Right atrium auricular region (tissue), 2 donors: ENCODE results near the gene ZBTB21. TPM values are rescaled to one million over a fixed set of nuclear protein-coding genes. Genes with fewer than 3 reads are reported as not detected.
"Not testable (repeated sequence)": the region's sequence is repeated elsewhere in the genome, so short reads cannot be mapped to it uniquely, and the experiment has no call there.

ENCODE experiments used
- DNase-seq: peaks from one replicate; pipeline ENCODE4 v3.0.0-alpha.2; 2019; ENCODE audit warnings: low spot score
- H3K27ac ChIP-seq, 2 donors: fragments of 200-600 bp; sonication (generic); 1 replicate in 1 of 2; 2 replicates in 1 of 2; pipeline ENCODE4 v1.5.1; 2016 to 2019
- H3K27me3 ChIP-seq, 2 donors: fragments of 200-600 bp; sonication (generic); one replicate each; pipeline versions ENCODE4 v1.5.1 to v1.6.0; 2017 to 2019
- H3K36me3 ChIP-seq: fragments of 200-600 bp; sonication (generic); one replicate; pipeline ENCODE4 v1.5.1; 2016
- H3K4me1 ChIP-seq, 2 donors: fragments of 200-600 bp; sonication (generic); one replicate each; pipeline versions ENCODE4 v1.5.1 to v1.6.0; 2017 to 2019
- H3K4me3 ChIP-seq, 2 donors: fragments of 200-600 bp; sonication (generic); 1 replicate in 1 of 2; 2 replicates in 1 of 2; pipeline ENCODE4 v1.5.1; 2017 to 2019; ENCODE audit warnings: mild to moderate bottlenecking in 1 of 2, moderate library complexity in 1 of 2
- H3K9me3 ChIP-seq, 2 donors: fragments of 200-600 bp; sonication (generic); one replicate each; pipeline ENCODE4 v1.5.1; 2019
- total RNA-seq, 2 donors: library from RNA; depleted of rRNA; stranded (reverse); fragments of >200 nt; gene quantifications; one replicate each; pipeline ENCODE4 v1.1.0, GENCODE V29; 2016
- TF ChIP-seq, protein P1 (sequence below), 2 donors: fragments of 200-600 bp; sonication (generic); IDR thresholded peaks; one replicate each; pipeline ENCODE4 v1.5.1; 2019; ENCODE audit warnings: antibody characterized with exemption in 2 of 2

The ZBTB21 gene
- total RNA-seq, 2 donors from 2014 or later, result 5.5 to 10.3 TPM

- no peak overlapping the region for H3K27ac ChIP-seq
- no peak for DNase-seq
- TF ChIP-seq, protein P1, sequence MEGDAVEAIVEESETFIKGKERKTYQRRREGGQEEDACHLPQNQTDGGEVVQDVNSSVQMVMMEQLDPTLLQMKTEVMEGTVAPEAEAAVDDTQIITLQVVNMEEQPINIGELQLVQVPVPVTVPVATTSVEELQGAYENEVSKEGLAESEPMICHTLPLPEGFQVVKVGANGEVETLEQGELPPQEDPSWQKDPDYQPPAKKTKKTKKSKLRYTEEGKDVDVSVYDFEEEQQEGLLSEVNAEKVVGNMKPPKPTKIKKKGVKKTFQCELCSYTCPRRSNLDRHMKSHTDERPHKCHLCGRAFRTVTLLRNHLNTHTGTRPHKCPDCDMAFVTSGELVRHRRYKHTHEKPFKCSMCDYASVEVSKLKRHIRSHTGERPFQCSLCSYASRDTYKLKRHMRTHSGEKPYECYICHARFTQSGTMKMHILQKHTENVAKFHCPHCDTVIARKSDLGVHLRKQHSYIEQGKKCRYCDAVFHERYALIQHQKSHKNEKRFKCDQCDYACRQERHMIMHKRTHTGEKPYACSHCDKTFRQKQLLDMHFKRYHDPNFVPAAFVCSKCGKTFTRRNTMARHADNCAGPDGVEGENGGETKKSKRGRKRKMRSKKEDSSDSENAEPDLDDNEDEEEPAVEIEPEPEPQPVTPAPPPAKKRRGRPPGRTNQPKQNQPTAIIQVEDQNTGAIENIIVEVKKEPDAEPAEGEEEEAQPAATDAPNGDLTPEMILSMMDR (IDR thresholded peaks at IDR 0.05), result no peak
- no peaks in the 10 kb centered on the region for H3K36me3 ChIP-seq
- H3K4me1 ChIP-seq, result peaks cover 0 to 11% of the 10 kb centered on the region in 2 donors
- no peak overlapping the region for H3K4me3 ChIP-seq
- no peaks in the 10 kb centered on the region for H3K9me3 ChIP-seq
- H3K27me3 ChIP-seq, result no peaks in the 10 kb centered on the region
These were observed 47.7 kb downstream of the ZBTB21 start for GRCh38 chr21:41962425-41962966.

DNA sequence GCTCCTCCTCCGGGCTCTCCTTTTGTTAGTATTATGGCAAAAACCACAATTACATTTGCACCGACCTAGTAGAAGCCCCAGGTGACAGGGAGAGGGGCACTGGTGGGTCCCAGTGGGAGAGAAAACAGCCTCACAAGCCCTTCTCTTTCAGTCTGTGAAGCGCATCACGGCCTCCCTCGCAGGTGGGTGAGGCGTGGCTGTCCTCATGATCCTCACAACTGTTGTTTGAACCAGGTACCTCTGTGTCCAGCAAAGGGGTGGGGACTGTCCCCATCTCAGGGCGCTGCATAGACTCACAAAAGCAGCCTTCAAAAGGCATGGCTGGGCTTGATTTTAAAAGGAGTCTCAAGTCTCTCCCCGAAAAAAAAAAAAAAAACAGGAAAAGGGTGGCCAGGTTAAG is 48.4 kb downstream of the ZBTB21 start:
- Histone ChIP-seq H3K4me1 (peaks cover 0 to 18% of the 10 kb centered on the region in 2 donors), H3K27ac (no peak overlapping the region), H3K27me3 (no peaks in the 10 kb centered on the region), H3K36me3 (no peaks in the 10 kb centered on the region), H3K9me3 (no peaks in the 10 kb centered on the region), H3K4me3 (no peak overlapping the region)
- no peak for DNase-seq
- TF ChIP-seq, protein P1 (IDR thresholded peaks at IDR 0.05), result no peak

- H3K9me3 ChIP-seq, result no peaks in the 10 kb centered on the region
- DNase-seq, result no peak
- peaks cover 0 to 18% of the 10 kb centered on the region in 2 donors for H3K4me1 ChIP-seq
- H3K27me3 ChIP-seq, result no peaks in the 10 kb centered on the region
- TF ChIP-seq, protein P1 (IDR thresholded peaks at IDR 0.05), result no peak
- H3K27ac ChIP-seq, result no peak overlapping the region
- H3K36me3 ChIP-seq, result no peaks in the 10 kb centered on the region
- no peak overlapping the region for H3K4me3 ChIP-seq
These were observed 48.9 kb downstream of the ZBTB21 start for GRCh38 chr21:41961282-41961701.

DNA sequence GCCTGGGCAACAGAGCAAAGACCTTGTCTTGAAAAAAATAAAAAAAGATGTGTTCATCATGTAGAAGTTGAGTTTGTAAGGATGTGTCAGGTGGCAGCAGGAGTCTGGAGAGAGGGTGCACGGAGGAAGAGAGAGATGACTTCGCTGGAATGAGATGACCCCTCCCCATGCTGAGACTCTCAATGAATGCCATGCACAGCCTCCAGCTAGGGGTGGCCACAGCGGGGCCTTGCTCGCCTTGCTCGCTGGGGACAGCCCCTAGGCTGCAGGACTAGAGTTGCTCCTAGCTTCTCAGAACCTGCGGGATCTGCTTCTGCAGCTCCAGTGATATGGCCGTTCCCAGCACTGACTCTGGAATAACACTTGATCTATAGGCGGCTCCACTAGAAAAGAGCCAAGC is 49.8 kb downstream of the ZBTB21 start:
- TF ChIP-seq, protein P1 (IDR thresholded peaks at IDR 0.05), result no peak
- H3K4me3 ChIP-seq, result no peak overlapping the region
- no peak overlapping the region for H3K27ac ChIP-seq
- H3K4me1 ChIP-seq, result peaks cover 0 to 18% of the 10 kb centered on the region in 2 donors
- no peaks in the 10 kb centered on the region for H3K27me3 ChIP-seq
- no peak for DNase-seq
- H3K36me3 ChIP-seq, result no peaks in the 10 kb centered on the region
- no peaks in the 10 kb centered on the region for H3K9me3 ChIP-seq

- not testable (repeated sequence) for H3K9me3 ChIP-seq, H3K4me3 ChIP-seq, H3K36me3 ChIP-seq, H3K27me3 ChIP-seq, H3K27ac ChIP-seq, DNase-seq
- peaks cover 0 to 18% of the 10 kb centered on the region in 2 donors for H3K4me1 ChIP-seq
These were observed 50.5 kb downstream of the ZBTB21 start for GRCh38 chr21:41959697-41960096.

DNA sequence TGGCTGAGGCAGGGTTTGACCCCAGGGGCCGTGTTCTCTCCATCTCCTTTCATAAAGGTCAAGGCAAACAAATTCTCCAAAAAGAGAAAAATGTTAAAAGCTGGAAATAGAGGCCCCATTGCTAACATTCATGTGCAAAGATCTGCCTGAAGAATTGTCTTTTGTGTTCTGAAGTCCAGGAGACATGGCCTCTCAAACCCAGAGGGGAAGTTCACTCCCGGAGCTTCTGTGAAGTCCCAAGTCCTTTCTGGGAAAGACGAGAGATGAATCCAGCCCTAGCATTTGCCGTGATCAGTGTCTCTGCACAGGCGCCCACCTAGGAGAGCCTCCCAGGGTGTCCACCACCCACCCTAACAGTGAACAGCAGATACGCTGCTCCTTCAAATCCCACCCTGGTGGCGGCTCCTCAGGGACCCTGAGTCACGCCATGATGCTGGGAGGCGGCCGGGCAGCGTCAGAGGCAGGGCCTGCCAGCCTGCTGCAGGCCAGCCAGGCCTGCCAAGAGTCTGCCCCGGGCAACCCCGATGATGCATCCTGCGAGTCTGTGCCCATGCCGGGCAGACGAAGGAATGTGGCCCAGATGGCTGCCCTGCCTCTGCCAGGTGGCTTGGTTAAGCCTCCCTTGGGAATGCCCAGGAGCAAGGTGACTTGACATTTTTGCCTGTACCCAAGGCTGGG is 51.1 kb downstream of the ZBTB21 start:
- TF ChIP-seq, protein P1 (IDR thresholded peaks at IDR 0.05), result no peak
- Histone ChIP-seq H3K9me3 (no peaks in the 10 kb centered on the region), H3K27ac (peak overlapping the region in 1 of 2 donors; percentile 44), H3K4me3 (no peak overlapping the region), H3K4me1 (peaks cover 0 to 22% of the 10 kb centered on the region in 2 donors), H3K36me3 (no peaks in the 10 kb centered on the region), H3K27me3 (no peaks in the 10 kb centered on the region)
- DNase-seq, result no peak
